ENCODE results near the gene CCDC167. TPM values are rescaled to one million over a fixed set of nuclear protein-coding genes. Genes with fewer than 3 reads are reported as not detected.

Gene CCDC167
- polyA plus RNA-seq, 1 donor from 2014 or later: 207 TPM

DNA sequence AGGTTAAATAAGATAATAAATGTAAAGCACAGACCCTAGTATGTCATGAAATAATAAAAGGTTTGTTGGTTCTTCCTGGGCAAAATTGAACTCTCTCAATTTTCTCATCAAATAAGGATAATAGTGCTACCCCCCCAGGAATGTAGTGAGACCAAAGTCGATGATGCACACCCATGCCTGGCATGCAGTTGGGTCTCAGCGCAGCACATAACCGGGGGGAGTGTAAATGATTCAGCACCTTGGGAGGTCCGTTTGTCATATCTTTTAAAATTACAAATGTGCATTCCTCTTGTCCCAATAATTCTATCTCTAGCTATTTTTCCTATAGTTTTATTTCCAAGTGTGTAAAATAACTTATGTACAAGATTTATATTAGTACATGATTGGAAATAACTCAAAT, 31.3 kb upstream of the CCDC167 start:
- Histone ChIP-seq H3K9ac (ENCODE audit: low read length) (no peak overlapping the region), H3F3A (ENCODE audit: insufficient read depth, low read length, poor library complexity, severe bottlenecking) (peaks cover 4% of the 10 kb centered on the region), H3K4me3 (ENCODE audit: low read length) (no peak overlapping the region), H4K20me1 (ENCODE audit: insufficient read depth) (no peaks in the 10 kb centered on the region), H3K9me3 (ENCODE audit: low read length) (no peaks in the 10 kb centered on the region), H3K36me3 (ENCODE audit: insufficient read depth, low read length) (no peaks in the 10 kb centered on the region), H3K79me2 (replicated peaks; ENCODE audit: insufficient read depth, low read length) (no peaks in the 10 kb centered on the region), H3K4me2 (ENCODE audit: low read length) (no peak overlapping the region), H3K27me3 (ENCODE audit: insufficient read depth, low read depth, low read length) (peaks cover 7% of the 10 kb centered on the region), H3K27ac (ENCODE audit: low read length) (no peak overlapping the region), H2AFZ (ENCODE audit: low read depth, low read length) (no peak overlapping the region), H3K9me2 (ENCODE audit: insufficient read depth, low read length) (no peaks in the 10 kb centered on the region)
- TF ChIP-seq EZH2 (IDR thresholded peaks at IDR 0.05; ENCODE audit: borderline replicate concordance, insufficient read depth, low read length, poor library complexity, severe bottlenecking): no peak
- TF ChIP-seq EP300 (conservative IDR thresholded peaks at IDR 0.05; ENCODE audit: poor library complexity, severe bottlenecking): no peak
- TF ChIP-seq POLR2AphosphoS5 (IDR thresholded peaks at IDR 0.05): no peak
- no peak for TF ChIP-seq TAF1 (IDR thresholded peaks at IDR 0.05; ENCODE audit: low read depth)
- no peak for TF ChIP-seq MXI1 (conservative IDR thresholded peaks at IDR 0.05; ENCODE audit: poor library complexity, severe bottlenecking)
- TF ChIP-seq RAD21 (conservative IDR thresholded peaks at IDR 0.05): no peak
- TF ChIP-seq, protein P1, sequence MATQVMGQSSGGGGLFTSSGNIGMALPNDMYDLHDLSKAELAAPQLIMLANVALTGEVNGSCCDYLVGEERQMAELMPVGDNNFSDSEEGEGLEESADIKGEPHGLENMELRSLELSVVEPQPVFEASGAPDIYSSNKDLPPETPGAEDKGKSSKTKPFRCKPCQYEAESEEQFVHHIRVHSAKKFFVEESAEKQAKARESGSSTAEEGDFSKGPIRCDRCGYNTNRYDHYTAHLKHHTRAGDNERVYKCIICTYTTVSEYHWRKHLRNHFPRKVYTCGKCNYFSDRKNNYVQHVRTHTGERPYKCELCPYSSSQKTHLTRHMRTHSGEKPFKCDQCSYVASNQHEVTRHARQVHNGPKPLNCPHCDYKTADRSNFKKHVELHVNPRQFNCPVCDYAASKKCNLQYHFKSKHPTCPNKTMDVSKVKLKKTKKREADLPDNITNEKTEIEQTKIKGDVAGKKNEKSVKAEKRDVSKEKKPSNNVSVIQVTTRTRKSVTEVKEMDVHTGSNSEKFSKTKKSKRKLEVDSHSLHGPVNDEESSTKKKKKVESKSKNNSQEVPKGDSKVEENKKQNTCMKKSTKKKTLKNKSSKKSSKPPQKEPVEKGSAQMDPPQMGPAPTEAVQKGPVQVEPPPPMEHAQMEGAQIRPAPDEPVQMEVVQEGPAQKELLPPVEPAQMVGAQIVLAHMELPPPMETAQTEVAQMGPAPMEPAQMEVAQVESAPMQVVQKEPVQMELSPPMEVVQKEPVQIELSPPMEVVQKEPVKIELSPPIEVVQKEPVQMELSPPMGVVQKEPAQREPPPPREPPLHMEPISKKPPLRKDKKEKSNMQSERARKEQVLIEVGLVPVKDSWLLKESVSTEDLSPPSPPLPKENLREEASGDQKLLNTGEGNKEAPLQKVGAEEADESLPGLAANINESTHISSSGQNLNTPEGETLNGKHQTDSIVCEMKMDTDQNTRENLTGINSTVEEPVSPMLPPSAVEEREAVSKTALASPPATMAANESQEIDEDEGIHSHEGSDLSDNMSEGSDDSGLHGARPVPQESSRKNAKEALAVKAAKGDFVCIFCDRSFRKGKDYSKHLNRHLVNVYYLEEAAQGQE (IDR thresholded peaks at IDR 0.05; ENCODE audit: borderline replicate concordance): no peak
- TF ChIP-seq SMC3 (conservative IDR thresholded peaks at IDR 0.05; ENCODE audit: poor library complexity): no peak
- TF ChIP-seq, protein P2, sequence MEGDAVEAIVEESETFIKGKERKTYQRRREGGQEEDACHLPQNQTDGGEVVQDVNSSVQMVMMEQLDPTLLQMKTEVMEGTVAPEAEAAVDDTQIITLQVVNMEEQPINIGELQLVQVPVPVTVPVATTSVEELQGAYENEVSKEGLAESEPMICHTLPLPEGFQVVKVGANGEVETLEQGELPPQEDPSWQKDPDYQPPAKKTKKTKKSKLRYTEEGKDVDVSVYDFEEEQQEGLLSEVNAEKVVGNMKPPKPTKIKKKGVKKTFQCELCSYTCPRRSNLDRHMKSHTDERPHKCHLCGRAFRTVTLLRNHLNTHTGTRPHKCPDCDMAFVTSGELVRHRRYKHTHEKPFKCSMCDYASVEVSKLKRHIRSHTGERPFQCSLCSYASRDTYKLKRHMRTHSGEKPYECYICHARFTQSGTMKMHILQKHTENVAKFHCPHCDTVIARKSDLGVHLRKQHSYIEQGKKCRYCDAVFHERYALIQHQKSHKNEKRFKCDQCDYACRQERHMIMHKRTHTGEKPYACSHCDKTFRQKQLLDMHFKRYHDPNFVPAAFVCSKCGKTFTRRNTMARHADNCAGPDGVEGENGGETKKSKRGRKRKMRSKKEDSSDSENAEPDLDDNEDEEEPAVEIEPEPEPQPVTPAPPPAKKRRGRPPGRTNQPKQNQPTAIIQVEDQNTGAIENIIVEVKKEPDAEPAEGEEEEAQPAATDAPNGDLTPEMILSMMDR (IDR thresholded peaks at IDR 0.05; ENCODE audit: poor library complexity, severe bottlenecking): no peak

DNA sequence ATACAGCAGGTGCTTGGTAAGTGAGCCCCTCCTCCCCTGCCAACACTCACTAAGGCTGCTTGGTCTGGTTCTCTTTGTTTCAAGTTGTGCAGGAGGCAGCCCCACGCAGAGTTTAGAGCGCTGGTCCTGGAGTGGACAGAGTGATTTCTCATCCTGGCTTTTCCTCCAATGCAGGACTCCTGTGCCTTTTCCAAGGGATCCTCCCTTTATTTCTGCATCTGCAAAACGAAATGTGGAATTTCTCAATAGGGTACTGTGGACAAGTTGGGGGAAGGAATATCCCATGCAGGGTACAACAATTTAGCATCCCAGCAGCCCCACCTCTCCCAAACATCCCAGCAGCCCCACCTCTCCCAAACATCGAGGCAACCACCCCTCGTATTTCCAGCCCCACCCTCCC, 30.6 kb upstream of the CCDC167 start:
- Histone ChIP-seq H3K9me2 (ENCODE audit: insufficient read depth, low read length) (no peaks in the 10 kb centered on the region), H3K9ac (ENCODE audit: low read length) (no peak overlapping the region), H3K4me2 (ENCODE audit: low read length) (no peak overlapping the region), H3K27me3 (ENCODE audit: insufficient read depth, low read depth, low read length) (peaks cover 2% of the 10 kb centered on the region), H3K79me2 (replicated peaks; ENCODE audit: insufficient read depth, low read length) (no peaks in the 10 kb centered on the region), H2AFZ (ENCODE audit: low read depth, low read length) (no peak overlapping the region), H3F3A (ENCODE audit: insufficient read depth, low read length, poor library complexity, severe bottlenecking) (no peaks in the 10 kb centered on the region), H3K27ac (ENCODE audit: low read length) (no peak overlapping the region), H3K4me3 (ENCODE audit: low read length) (no peak overlapping the region), H4K20me1 (ENCODE audit: insufficient read depth) (no peaks in the 10 kb centered on the region), H3K9me3 (ENCODE audit: low read length) (no peaks in the 10 kb centered on the region), H3K36me3 (ENCODE audit: insufficient read depth, low read length) (no peaks in the 10 kb centered on the region)
- TF ChIP-seq EP300 (conservative IDR thresholded peaks at IDR 0.05; ENCODE audit: poor library complexity, severe bottlenecking) (no peak), TAF1 (IDR thresholded peaks at IDR 0.05; ENCODE audit: low read depth) (no peak), POLR2AphosphoS5 (IDR thresholded peaks at IDR 0.05) (no peak), SMC3 (conservative IDR thresholded peaks at IDR 0.05; ENCODE audit: poor library complexity) (no peak)
- TF ChIP-seq, protein P2 (IDR thresholded peaks at IDR 0.05; ENCODE audit: poor library complexity, severe bottlenecking): no peak

All from neural cell (in vitro differentiated cells).